Measurements from ENCODE around the gene KRTAP10-12.
"Not testable (repeated sequence)": the region's sequence is repeated elsewhere in the genome, so short reads cannot be mapped to it uniquely, and the experiment has no call there.

The KRTAP10-12 gene

DNA sequence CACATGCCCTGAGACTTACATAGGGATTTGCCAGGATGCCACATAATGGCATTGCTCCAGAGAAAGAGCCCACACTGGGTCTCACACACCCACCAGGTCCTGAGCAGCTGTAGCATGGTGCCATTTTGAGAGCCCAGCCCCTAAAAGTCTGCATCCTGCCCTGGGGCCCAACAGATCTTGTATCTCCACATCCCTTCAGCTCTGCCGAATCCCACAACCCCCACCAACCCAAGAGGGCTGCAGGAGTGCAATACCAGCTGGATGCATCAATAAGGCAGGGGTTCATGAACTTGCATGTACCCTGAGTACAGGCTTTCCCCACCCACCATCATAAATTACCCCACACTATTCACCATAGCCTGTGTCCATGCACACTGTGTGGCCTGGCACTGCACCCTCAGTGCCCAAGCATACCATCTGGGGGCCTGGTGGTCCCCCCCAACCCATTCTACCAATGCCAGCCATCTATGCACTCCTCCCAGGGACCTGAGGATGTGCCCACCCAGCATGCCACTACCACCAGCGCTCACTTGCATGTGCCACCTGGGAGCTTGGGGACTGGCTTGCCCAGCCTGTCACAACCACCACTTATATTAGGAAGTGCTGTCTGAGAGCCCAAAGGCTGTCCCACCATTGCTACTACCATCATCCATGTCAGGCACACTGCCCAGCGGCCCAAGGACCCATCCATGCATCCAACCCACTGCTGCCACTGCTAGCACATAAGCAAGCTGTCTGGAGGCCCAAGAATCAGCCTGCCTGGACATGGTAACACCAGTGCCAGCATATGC is 26.1 kb upstream of the KRTAP10-12 start:
- DNase-seq (ENCODE audit: low read depth in 2 of 2): no peak

DNA sequence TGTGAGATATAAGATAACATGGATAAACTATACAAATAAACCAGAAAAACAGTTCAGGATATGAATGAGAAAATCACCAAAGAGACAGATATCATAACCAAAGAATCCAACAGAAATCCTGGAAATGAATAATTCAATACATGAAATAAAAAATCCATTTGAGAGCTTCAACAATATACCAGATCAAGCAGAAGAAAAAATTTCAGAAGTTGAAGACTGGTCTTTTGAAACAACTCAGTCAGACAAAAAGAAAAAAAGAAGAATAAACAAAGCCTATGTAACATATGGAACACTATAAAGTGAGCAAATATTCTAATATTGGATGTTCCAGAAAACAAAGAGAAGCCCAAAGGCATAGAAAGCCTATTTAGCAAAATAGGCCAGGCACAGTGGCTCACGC is 25.1 kb upstream of the KRTAP10-12 start:
- no peak for DNase-seq (ENCODE audit: low read depth in 2 of 2)

DNA sequence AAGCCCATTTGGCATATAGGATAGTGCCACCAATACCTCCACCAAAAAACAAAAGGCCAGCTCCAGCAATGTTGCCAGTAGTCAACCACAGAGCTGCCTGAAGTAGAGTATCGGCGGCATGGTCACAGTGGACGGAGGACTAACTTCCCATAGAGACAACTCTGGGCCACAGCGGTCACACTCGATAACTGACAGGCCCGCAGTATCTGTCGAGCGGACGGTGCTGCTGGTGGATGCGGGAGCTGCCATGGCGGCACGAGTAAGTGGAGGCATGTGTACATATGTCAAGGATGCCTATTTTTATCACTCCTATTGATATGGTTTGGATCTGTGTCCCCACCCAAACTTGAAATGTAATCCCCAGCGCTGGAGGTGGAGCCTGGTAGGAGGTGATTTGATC is 19.1 kb upstream of the KRTAP10-12 start:
- no peak for DNase-seq (ENCODE audit: low read depth in 2 of 2)

GRCh38 chr21:44681152-44681551 is 15.8 kb upstream of the KRTAP10-12 start:
- DNase-seq (ENCODE audit: low read depth in 2 of 2): no peak

DNA sequence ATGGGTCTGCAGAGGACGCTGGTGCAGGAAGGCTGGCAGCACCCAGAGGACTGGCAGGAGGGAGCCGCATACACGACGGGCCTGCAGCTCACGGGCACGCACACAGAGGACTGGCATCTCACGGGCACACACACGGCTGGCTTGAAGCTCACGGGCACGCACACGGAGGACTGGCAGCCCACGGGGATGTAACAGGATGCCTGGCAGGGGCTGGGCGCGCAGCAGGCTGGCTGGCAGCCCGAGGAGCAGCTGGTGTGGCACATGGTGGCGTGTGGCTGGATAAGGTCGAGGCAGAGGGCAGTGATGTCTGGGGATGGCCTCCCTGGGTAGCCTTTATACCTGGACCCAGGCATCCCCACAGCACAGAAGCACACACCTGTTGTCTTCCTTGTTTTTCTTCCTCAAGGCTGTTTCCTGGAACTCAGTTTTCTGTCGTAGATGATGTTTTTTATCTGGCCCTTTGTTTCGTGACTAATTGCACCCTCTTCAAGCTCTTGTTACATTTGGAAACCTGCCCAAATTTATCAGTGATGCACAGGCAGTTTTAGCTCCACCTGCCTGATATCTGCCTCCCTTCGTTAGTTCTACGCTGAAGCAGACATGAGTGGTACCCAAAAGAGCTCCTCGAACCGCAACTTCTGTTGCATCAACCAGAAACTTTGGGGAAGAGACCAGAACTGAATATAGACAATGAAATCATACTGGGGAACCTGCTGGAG is 15.0 kb upstream of the KRTAP10-12 start, which contains the start of gene KRTAP12-1:
TSS of gene KRTAP12-1 (minus strand) at position 303 of the 719 bp plus-strand sequence. CDS start at position 263, 40 bp downstream.
- no peak for DNase-seq (ENCODE audit: low read depth in 2 of 2)

- DNase-seq (ENCODE audit: low read depth in 2 of 2): no peak
Observed at GRCh38 chr21:44682580-44683151, 14.3 kb upstream of the KRTAP10-12 start.

- DNase-seq (ENCODE audit: low read depth in 2 of 2): no peak
Observed at GRCh38 chr21:44684077-44684476, 12.9 kb upstream of the KRTAP10-12 start.

- no peak for DNase-seq (ENCODE audit: low read depth in 2 of 2)
Observed at GRCh38 chr21:44684483-44684882, 12.5 kb upstream of the KRTAP10-12 start.

- DNase-seq (ENCODE audit: low read depth in 2 of 2): not testable (repeated sequence)
Observed at GRCh38 chr21:44685050-44685449, 11.9 kb upstream of the KRTAP10-12 start.

DNA sequence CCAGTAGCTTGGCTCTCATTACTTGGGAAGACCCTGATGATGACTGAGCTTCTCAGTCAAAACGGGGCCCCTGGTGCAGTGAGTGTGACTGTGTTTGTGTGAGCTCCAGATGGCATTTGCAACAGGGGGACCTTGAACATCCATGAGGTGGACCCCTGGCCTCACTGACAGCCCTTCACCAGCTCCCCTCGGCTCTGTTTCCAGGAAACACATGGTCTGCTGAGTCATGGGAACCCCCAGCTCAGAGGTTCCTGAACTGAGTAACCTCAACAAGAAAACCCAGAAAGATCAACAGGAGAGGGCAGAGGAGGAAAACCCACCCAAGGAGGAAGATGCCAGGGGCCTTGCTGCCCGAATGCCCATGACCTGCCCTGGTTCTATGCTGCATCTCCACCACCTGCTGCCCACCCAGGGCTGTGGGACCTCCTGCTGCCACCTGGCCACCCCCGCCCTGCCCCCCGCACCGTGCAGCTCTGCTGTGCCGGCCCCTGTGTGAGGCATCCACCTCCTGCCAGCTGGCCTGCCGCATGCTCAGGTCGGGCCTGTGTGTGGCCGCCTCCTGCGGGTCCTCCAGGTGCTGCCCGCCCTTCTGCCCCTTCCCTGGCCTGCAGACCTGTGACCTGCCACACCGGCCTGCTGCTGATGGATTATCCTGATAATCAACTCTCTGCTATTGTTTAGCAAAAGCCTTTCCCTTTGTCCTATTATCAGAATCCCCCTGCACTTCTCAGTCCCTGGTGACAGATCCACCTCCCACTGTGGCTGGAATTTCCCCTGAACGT is 10.8 kb upstream of the KRTAP10-12 start:
- no peak for DNase-seq (ENCODE audit: low read depth in 2 of 2)

GRCh38 chr21:44686843-44687561 is 10.0 kb upstream of the KRTAP10-12 start:
- no peak for DNase-seq (ENCODE audit: low read depth in 2 of 2)

- DNase-seq (ENCODE audit: low read depth in 2 of 2): no peak
Observed at GRCh38 chr21:44687671-44688070, 9.3 kb upstream of the KRTAP10-12 start.

DNA sequence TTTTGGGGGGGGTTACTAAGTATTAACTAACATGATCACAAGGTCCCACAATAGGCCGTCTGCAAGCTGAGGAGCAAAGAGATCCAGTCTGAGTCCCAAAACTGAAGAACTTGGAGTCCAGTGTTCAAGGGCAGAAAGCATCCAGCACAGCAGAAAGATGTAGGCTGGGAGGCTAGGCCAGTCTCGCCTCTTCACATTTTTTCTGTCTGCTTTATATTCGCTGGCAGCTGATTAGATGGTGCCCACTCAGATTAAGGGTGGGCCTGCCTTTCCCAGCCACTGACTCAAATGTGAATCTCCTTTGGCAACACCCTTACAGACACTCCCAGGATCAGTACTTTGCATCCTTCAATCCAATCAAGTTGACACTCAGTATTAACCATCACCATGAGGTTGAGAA is 7.2 kb upstream of the KRTAP10-12 start:
- DNase-seq (ENCODE audit: low read depth in 2 of 2): not testable (repeated sequence)

- DNase-seq (ENCODE audit: low read depth in 2 of 2): no peak
Observed at GRCh38 chr21:44691686-44692085, 5.3 kb upstream of the KRTAP10-12 start.

DNA sequence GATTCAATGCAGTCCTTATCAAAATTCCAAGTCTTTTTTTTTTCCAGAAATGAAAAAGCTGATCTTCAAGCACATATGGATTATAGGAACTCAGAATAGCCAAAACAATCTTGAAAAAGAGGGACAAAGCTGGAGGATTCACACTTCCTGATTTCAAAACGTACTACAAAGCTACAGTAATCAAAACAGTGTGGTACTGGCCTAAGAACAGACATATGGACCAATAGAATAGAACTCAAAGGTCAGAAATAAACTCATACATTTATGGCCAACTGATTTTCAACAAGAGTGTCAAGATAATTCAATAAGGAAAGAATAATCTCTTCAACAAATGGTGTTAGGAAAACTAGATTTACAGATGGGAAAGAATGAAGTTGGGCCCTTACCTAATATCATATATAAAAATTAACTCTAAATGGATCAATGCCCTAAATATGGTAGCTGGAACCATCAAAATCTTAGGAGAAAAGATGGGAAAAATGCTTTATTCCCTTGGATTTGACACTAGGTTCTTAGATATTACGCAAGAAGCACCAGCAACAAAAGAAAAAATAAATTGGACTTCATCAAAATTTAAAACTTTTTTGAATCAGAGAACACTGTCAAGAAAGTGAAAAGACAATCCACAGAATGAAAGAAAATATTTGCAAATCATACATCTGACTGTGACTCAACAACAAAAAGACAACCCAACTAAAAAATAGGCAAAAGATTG is 4.0 kb upstream of the KRTAP10-12 start:
- no peak for DNase-seq (ENCODE audit: low read depth in 2 of 2)

DNA sequence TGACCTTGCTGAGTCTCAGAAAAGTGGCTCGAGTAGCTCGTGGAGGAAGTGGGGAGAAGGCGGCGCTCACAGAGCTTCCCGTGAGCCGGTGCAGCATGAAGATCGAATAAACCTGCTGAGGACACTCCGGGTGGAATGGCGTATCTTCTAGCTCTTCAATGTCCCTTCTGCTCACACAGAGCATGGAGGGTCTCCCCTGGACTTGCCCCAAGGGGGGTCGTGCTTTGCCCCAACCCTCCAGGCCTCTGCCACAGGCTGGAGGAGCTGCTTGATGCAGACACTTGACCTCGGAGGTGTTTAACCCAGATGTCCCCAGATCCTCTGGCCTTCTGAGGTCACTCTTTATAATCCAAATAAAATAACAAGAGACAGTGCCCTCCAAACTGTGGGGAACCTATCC is 2.2 kb upstream of the KRTAP10-12 start:
- DNase-seq (ENCODE audit: low read depth in 2 of 2): no peak

DNA sequence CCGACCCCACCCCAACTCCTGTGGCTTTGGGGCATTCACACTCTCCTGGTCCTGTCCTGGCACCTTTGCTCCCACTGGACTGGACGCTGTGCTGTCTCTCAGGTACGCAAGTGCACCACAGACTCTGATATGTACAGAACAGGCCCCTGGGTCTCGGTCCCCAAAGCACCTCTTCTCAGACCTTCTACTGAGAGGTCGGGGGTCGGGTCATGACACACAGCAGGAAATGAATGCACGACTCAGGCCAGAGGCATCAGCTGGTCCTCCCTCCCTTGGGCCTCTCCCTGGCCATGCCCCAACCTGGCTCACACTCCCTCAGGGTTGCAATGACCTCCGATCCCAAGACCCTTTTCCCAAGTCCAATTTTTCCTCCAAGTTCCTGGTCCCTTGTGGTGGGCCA is 1.8 kb upstream of the KRTAP10-12 start:
- no peak for DNase-seq (ENCODE audit: low read depth in 2 of 2)

GRCh38 chr21:44695641-44696040 is 1.3 kb upstream of the KRTAP10-12 start:
- no peak for DNase-seq (ENCODE audit: low read depth in 2 of 2)

DNA sequence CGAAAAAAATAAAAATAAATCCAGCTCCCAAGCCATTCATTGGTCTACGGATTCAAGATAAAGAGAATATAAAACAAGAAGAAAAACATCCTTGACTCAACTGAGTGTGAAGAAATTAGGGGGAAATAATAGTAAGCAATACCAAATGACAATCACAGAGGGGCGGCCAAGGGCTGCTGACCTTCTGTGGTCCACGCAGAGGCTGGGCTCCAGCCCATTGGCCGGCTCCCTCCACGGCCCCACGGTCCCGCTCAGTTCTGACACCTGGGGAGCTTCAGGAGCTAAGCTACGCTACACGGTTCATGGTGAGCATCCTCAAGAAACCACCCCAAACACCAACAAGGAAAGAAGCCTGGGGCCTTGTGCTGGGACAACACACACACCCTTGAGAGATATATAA is 400 bp upstream of the KRTAP10-12 start:
- DNase-seq (ENCODE audit: low read depth in 2 of 2): no peak

Measured in stimulated activated CD4-positive, alpha-beta T cell treated with anti-CD3 and anti-CD28 coated beads, Interleukin-15, amount 100 ng/mL, for 48 hours (primary cell).